GOT3 (cell line): ENCODE measurements around the gene DLG2.
"Not testable (repeated sequence)": the region's sequence is repeated elsewhere in the genome, so short reads cannot be mapped to it uniquely, and the experiment has no call there.

ENCODE experiments used
- DNase-seq: peaks from one replicate; lab custom pipeline; 2025; ENCODE audit warnings: mixed read lengths; lab: John Stamatoyannopoulos, UW

DLG2 gene

DNA sequence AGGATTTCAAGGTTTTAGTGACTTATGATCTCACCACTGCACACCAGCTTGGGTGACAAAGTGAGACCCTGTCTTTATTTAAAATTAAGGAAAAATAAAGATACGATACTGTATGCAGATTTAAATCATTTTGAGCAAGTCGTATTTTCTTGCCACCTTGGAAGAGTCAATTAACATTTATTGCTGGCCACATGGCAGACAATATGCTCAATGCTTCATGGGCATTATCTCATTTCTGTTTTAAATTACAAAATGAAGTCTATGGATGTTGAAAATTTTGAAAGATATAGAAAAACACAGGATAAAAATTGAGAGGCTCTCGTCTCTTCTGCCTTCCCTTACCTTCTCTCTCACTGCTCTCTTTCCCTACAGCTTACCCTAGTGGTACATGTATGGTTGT lies 1992.0 kb downstream of the DLG2 start:
- DNase-seq: no peak

DNA sequence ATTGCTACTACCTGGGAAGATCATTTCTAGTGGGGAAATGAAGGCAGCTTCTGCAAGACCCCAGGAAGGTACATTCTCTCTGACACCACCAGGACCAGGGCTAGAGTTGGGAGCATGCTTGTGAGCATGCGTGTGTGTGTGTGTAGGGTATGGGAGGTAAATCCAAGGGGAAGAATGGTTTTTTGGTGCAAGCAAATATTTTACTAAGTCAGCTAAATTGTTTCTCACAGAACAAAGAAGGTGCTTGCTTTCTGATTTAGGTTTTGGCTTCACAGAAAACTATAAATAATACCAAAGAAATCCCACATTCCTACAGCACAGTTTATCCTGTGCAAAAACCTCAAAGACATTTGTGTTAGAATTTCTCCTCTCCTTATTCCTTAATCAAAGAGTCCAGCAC lies 1996.9 kb downstream of the DLG2 start:
- DNase-seq: no peak

DNA sequence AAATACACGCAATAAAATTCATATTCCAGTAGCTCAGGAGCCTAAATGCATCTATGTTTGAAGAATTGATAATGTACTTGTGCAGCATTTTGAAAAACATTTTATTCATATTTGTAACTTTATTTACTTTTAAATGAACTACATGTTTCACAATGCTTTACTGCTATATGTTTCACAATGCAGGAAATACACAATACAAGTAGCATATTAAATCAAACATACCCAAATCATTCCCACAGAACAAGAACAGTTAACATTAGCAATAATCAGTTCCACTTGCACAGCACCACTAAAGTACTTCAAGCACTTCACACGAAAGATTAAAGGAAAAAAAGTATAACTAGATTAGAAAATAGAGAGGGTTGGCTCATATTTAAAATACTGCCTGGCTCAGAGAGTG lies 1997.4 kb downstream of the DLG2 start:
- no peak for DNase-seq

DNA sequence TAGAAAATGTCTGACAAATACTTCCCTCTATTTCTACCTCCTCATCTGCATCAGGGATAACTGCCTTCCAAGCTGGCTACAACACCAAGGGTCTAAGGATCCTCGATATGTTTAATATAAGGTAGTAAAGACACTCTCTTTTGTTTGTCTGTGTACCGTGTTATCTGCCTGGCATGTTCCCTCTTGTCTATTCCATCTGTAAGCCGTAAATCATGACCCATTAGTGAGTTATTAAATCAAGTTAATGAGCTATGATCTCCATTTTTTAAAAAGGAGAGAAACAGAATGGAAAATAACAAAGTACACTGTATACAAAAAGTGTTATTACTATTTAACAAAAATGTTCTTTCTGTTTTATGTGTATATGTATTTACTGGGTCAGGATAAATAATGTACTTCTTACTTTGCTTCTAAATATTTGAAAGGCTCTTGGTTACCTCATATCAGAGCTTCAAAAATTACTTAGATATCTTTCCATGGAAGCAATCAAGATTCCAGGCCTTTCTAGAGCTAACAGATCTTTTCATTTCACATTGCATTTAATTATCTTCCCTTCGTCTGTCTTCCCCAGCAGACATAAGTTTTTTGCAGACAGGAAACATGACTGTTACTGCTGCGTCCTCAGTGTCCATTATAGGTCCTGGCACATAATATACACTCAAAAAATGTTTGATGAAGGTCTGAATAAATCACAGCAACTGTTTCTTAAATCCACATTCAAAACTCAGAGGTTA lies 1998.4 kb downstream of the DLG2 start:
- DNase-seq: no peak

DNA sequence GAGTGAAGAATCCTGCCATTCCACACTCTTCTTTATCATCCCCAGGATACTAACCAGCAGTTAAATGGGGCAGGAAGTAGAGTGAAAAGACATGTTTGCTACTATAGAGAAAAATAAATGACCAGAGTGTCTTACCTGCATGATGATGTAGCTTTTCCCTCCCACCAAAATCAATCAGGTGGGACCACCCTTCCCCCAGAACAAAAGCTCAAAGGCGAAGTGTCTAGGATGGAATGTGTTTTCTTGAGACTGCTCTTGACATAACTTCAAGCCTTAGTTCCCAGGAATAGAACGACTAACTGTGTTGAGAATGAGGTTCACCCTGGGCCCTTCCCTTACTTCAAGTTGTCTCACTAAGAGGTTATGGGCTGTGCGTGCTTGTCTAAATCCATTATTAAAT lies 2001.8 kb downstream of the DLG2 start:
- no peak for DNase-seq

DNA sequence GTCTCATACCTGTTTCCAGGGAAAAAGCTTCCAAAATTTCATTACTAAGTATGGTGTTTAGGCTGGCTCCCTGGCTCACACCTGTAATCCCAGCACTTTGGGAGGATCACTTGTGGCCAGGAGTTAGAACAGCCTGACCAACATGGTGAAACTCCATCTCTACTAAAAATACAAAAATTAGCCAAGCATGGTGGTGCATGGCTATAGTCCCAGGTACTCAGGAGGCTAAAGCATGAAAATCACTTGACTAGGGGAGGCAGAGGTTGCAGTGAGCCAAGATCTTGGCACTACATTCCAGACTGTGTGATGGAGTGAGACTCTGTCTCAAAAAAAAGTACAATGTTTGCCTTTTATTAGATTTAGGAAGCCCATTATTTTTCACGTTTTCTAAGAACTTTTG lies 2009.5 kb downstream of the DLG2 start:
- no peak for DNase-seq

DNA sequence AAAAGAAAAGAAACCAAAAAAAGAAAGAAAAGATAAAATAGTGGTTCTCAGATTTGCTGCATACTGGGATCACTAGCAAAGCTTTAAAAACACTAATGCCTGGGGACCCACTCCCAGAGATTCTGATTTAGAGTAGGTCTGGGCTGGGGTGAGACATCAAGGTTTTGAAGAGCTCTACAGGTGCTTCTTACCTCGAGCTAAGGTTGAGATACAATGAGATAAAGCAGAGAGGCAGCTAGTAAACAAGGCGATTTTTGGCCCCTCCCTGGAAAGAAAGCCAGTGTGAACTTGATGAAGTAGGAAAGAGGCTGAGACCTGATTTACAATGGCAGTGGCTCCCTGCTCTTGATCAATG lies 2013.4 kb downstream of the DLG2 start:
- no peak for DNase-seq

DNA sequence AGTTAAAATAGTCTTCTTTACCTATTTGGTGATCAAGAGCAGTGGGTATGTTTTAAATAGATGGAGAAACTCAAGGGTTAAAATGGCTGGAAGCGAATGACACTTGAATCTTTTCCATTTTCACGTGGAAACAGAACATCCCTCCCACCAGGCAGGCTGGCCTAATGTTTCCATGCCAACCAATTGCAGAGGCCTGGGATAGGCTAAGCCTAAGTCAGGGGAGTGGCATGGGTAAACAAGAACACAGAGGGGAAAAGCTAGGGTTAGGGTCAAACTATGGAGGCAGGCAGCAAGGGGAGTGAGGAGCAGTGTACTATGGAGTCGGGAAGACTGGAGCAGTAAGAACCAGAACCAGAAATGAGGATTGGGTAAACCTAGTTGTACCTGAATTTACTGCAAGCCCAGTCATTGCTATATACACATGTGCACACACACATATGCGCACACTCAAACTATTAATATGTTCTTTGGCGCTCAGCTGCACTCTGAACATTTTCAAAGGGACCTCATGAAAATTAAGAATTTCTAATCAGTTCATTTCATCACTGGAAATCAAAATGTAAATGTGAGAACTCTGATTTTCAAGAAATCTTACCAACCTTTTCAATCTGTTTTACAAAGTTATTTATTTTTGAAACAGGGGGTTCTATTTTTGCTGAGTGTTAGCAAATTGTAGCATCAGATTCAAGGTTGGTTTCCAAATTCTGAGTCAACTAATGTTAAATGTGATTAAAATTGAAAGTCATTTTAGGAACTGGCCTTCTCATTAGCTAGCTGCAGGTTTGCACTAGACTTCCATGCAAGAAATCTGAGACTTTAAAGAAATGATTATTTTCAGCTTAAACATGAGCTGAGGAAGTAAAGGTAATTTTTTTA lies 2014.0 kb downstream of the DLG2 start:
- DNase-seq: no peak

DNA sequence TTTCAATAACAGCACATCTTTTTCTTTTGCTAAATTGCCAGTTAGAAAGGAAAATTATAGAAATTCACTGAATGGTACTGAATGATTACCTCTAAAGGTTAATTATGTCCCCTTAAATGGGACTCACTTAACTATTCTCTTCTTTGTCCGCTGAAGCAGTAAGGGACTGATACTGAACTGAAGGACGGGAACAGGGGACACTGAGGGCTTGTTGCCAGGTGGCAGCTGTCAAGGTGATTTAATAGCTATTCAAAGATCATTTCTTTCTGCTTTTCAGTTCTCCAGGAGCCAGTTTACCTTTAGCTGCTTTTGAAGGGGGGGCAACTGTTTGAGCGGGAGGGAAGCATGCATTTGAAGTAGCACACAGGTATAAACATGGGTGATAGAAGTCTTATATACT lies 2015.5 kb downstream of the DLG2 start:
- DNase-seq: no peak

DNA sequence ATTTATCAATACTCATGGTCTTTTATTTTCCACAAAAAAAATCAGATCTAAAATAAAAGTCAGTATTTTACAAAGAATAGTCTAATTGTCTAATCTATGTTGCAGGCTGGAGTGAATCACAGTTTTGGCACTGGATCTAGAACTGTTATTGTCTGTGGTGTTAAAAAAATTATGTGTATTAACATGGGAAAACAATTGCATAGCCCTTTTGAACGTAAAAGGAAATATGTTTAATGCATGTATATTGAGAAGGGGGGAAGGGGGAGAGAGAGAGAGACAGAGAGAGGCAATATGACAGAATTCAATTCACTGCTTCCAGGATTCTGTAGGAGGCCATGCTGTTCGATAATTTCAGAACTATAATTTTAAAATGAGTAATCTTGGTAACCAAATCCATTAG lies 2016.1 kb downstream of the DLG2 start:
- no peak for DNase-seq

DNA sequence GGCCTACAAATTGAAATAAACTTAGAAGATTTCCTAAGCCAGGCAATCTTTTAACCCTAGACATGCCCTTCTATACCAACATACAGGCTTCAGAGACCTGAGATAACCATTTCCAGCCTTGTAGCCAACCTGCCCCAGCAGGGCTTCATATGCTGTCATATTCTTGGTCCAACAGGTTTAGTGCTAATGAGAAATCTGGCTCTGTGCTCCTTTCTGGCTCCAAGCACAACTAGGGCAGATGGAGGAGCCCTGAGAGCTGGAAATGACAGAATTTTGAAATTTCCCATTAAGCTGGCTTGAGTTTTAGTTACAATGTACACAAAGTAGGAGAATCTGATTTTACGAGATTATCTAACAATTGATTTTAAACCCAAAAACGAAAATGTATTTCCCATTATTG lies 2018.0 kb downstream of the DLG2 start:
- no peak for DNase-seq

DNA sequence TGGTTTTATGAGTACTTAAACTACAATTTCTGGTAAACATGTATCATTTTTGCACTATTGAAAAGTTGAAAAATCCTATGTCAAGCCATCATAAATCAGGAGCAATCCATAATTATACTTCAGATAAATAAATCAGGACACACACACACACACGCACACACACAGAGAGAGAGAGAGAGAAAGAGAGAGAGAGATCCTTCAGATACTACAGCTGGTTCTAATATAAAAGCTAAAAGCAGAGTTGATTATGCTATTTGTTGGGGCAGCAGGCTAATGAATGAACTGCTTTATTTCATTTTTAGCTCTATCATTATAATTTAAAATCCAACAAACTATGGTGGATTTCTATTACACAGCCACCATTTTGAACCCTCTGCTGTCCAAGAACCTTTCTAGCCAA lies 2018.6 kb downstream of the DLG2 start:
- no peak for DNase-seq

DNA sequence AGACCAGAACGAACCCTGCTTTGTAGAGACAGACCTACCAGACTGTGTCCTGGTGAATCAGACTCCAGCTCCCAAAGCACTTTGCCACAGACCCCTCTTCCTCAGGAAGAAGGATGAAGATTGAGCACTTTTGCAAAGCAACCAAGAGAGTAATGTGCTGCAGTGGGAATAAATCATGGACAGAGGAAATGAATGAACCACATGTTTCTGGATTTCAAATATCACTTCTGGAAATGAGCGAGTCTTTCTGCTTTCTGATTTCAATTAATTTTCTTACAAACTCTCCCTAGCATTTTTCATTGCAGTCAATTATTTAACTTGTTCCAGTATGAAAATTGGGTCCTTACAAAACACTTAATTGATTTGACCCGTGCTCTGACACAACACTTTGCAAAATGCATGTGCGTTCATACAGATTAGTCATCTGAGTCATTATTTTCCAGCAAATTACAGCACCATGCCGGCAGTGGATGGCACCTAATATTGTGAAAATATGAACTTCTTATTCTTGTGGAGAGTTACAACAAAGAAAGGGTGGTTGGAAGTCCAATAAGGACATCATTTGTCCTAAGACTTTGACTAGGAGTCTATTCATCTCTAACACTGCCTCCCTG lies 2025.1 kb downstream of the DLG2 start:
- DNase-seq: no peak

DNA sequence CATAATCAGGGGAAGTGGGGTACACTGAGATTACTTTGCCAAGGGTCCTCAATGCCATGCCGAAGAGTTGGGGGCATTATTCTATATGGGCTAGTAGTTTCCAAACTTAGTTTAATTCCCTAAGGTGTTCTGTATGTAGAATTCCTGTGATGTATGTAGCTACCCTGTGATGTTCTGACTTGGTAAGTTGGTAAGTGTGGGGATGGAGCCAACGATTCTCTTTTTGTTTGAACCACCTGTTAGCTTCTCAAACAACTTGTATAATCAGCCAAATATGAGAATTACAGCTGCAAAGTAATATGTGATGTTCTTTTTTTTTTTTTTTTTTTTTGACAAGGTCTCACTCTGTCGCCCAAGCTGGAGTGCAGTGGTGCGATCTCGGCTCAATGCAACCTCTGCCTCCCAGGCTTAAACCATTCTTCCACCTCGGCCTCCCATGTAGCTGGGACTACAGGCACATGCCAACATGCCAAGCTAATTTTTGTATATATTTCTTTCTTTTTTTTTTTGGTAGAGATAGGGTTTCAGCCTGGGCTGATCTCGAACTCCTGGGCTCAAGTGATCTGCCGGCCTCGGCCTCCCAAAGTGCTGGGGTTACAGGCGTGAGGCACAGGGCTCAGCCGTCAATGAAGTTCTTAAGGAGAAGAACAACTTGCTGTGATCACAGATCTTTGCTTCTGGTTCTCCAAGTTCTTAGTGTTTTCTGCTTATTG lies 2025.8 kb downstream of the DLG2 start:
- no peak for DNase-seq

DNA sequence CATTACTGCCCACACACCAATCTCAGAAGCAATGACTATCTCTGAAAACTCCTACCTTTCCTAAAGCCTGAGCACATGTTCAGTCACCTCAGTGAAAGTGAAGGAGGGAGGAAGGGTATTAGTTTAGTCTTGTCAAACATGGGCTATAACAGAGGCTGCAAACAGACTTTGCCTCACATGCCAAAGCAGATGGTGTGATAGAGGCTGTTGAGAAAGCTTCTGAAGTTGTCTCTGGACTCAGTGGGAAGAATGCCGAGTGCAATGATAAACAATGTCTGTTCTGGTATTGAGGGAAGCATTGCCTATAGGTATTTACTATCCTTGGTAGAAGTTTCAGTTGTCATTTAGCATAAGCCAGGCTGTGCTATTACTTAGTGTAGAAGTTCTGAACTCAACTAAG lies 2026.5 kb downstream of the DLG2 start:
- no peak for DNase-seq

DNA sequence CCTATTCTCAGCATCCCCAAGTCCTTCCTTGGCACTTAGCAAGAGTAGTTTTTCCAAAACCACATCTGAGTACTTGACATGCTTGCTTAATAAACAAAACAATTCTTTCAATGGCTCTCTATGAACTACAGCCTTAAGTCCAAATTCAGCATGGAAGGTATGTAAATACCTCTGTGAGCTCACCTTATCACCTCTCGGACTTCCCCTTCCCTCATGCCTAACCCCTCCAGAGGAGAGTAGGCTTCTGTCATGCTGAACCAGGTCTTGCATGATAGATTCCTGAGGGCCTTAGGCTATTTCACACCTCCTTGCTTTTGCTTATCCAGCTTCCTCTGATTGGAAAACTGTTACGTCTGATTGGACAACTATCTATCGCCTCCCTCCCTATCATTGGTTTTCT lies 2028.1 kb downstream of the DLG2 start:
- DNase-seq: no peak

DNA sequence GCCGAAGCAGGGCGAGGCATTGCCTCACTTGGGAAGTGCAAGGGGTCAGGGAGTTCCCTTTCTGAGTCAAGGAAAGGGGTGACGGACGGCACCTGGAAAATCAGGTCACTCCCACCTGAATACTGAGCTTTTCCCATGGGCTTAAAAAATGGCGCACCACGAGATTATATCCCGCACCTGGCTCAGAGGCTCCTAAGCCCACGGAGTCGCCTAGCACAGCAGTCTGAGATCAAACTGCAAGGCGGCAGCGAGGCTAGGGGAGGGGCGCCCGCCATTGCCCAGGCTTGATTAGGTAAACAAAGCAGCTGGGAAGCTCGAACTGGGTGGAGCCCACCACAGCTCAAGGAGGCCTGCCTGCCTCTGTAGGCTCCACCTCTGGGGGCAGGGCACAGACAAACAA lies 2039.3 kb downstream of the DLG2 start:
- DNase-seq: not testable (repeated sequence)

DNA sequence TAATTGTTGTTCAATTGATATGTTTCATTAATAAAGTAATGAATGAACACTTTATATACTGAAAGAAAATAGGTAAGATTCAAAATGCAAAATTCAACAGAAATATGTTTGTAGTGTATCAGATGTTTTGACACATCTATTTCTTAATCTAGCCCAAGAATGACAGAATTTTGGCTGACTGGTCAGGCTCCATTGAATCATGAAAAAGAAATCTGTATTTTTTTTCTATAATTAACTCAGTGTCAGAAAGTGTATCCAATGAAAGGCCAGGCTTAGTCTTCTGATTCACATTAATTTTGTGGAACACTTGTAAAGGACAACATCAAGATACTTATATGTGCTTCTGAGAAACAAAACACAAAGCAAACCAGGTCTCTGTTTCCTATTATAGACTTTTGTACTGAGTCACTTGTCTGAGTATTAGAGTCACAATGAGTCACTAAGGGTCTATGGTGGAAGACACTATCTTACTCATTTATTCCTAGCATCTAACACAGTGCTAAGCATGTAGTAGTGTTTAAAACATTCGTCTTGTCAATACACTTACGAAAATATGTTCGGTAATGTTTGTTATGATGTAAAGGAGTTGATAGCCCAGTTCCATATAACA lies 2043.3 kb downstream of the DLG2 start:
- DNase-seq: no peak

DNA sequence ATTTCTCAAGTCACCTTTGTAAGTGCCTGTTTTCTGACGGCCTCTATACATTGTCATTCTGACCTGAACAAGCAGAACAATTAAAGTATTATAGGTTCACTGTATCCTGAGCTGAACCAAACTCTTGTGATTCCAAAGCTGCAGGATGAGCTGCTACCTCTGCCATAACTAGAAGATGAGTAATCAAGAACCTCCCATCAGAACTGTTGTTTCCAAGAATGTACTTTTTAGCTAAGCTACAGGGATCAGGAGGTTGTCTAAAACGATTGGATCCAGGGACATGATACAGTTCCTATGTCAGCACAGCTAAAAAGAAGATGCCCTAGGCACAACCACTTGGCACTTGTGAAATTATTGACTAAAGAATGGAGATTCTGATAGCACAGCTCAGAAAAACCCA lies 2052.6 kb downstream of the DLG2 start:
- no peak for DNase-seq

DNA sequence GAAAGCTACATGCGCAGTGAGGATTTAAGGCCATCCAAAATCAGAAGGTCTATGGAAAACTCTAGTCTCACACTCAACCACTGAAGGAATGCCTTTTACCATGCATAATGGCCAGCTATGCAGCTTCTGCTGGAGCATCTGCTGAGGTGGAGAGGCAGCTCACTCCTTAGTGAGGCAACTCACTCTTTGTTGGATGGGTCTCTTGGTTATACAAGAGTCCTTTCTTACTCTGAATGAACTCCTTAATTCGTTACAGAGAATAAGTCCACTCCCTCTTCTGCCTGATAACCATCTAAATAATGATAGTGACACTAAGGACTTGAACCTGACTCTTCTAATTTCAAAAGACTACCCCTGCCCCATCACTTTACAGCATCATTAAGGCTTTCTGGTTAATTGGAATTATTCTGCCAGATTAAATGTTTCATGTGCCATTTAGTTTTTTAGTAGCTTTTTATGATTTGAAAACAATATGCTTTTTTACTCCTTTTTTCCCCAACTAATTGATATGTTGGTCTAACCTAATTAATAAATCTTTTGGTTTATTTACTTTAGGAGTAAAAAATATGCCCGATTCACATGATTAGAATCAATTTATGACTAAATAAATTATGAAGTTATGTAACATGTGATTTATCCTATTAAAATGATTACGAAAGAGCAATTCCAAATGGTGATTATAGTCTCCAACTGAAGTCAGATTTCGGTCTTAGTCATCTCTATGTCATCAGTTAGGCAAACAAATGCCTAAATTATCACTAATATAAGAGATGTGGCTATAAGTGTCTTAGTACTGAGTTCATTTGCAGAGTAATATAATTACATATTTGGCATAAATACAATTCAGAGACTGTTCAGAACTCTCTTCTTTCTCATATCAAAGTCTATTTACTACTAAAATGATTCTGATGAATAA lies 2054.3 kb downstream of the DLG2 start:
- no peak for DNase-seq

DNA sequence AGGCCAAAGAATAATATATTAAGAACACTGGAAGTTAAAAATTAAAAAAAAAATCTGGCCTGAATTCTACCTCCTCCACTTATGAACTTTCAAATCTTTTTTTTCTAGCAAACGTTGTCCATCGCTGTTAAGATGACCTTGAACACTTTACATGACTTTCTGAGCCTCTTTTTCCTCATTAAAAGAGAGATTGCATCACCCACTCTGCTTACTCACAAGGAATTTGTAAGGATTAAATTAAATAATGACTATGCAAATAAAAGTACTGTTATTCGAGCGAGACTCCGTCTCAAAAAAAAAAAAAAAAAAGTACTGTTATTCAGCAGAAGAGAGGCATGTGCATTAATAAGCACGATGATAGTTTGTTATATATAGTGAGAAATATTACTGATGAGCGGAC lies 2055.8 kb downstream of the DLG2 start:
- DNase-seq: no peak
